SK-N-SH treated with all-trans-retinoic acid at 6 μM for 48 hours (cell line): Measurements from ENCODE around the gene LPXN.

Experiments
- ARNTL ChIP-seq: fragments of 450-650 bp; formaldehyde crosslinking; IDR thresholded peaks from 2 replicates; pipeline ENCODE4 v1.5.0; 2020; ENCODE audit warnings: low read depth, mild to moderate bottlenecking, moderate library complexity, borderline replicate concordance
- CREB5 ChIP-seq: fragments of 250-450 bp; sonication (Bioruptor Pico); IDR thresholded peaks from 2 replicates; pipeline ENCODE4 v1.5.1; 2020; ENCODE audit warnings: low read depth, mild to moderate bottlenecking, moderate library complexity
- CSRNP3 ChIP-seq: fragments of 250-450 bp; sonication (Bioruptor Pico); IDR thresholded peaks from 2 replicates; pipeline ENCODE4 v1.5.1; 2021; ENCODE audit warnings: mild to moderate bottlenecking, moderate library complexity
- ESRRG ChIP-seq: fragments of 250-450 bp; sonication (Bioruptor Pico); IDR thresholded peaks from 2 replicates; pipeline ENCODE4 v1.6.1; 2021; ENCODE audit warnings: mild to moderate bottlenecking
- GLIS3 ChIP-seq: fragments of 250-450 bp; sonication (Bioruptor Pico); IDR thresholded peaks from 2 replicates; pipeline ENCODE4 v1.5.0; 2020; ENCODE audit warnings: mild to moderate bottlenecking, moderate library complexity
- PATZ1 ChIP-seq: fragments of 250-450 bp; sonication (Bioruptor Pico); IDR thresholded peaks from 2 replicates; pipeline ENCODE4 v1.8.0; 2020; ENCODE audit warnings: mild to moderate bottlenecking, moderate library complexity, borderline replicate concordance
- PPARA ChIP-seq: fragments of 250-450 bp; sonication (Bioruptor Pico); IDR thresholded peaks from 2 replicates; pipeline ENCODE4 v1.5.0; 2020; ENCODE audit warnings: mild to moderate bottlenecking, borderline replicate concordance
- TSHZ2 ChIP-seq: fragments of 250-450 bp; sonication (Bioruptor Pico); IDR thresholded peaks from 2 replicates; pipeline ENCODE4 v1.5.0; 2020; ENCODE audit warnings: mild to moderate bottlenecking, moderate library complexity
- ZFP3 ChIP-seq: fragments of 250-450 bp; sonication (Bioruptor Pico); IDR thresholded peaks from 2 replicates; pipeline ENCODE4 v1.5.0; 2020; ENCODE audit warnings: mild to moderate bottlenecking, moderate library complexity
- ZNF565 ChIP-seq: fragments of 450-650 bp; formaldehyde crosslinking; conservative IDR thresholded peaks from 2 replicates; pipeline ENCODE4 v1.5.0; 2020; ENCODE audit warnings: low read depth, mild to moderate bottlenecking, moderate library complexity
- ZNF8 ChIP-seq: fragments of 450-650 bp; formaldehyde crosslinking; IDR thresholded peaks from 2 replicates; pipeline ENCODE4 v1.5.0; 2020; ENCODE audit warnings: mild to moderate bottlenecking, moderate library complexity

GRCh38 chr11:58562375-58562800 lies 13.3 kb downstream of the LPXN start:
- TF ChIP-seq GLIS3 (CRISPR knock-in tag): no peak
- no peak for TF ChIP-seq PATZ1 (CRISPR knock-in tag)
- no peak for TF ChIP-seq TSHZ2 (CRISPR knock-in tag)
- TF ChIP-seq ESRRG (CRISPR knock-in tag): no peak
- no peak for TF ChIP-seq PPARA (CRISPR knock-in tag)
- no peak for TF ChIP-seq ZNF8 (CRISPR knock-in tag)
- TF ChIP-seq ZFP3 (CRISPR knock-in tag): no peak
- TF ChIP-seq CSRNP3: no peak
- no peak for TF ChIP-seq ARNTL (CRISPR knock-in tag)
- TF ChIP-seq CREB5: no peak
- no peak for TF ChIP-seq ZNF565 (CRISPR knock-in tag)
